ENCODE measurements around the gene SNORC.

SNORC gene

GRCh38 chr2:232871835-232872736, 2.0 kb downstream of the SNORC start:
- TF ChIP-seq CTCF (conservative IDR thresholded peaks at IDR 0.05; ENCODE audit: control insufficient read depth, insufficient read depth, low read depth, low read length): no peak
- no peak for DNase-seq (ENCODE audit: low read depth)
- no peak overlapping the region for H3K4me3 ChIP-seq (ENCODE audit: control insufficient read depth, low read depth, low read length)

GRCh38 chr2:232872826-232873225, 2.8 kb downstream of the SNORC start:
- no peak for DNase-seq (ENCODE audit: low read depth)
- H3K4me3 ChIP-seq (ENCODE audit: control insufficient read depth, low read depth, low read length): no peak overlapping the region
- no peak for TF ChIP-seq CTCF (conservative IDR thresholded peaks at IDR 0.05; ENCODE audit: control insufficient read depth, insufficient read depth, low read depth, low read length)

- TF ChIP-seq CTCF (conservative IDR thresholded peaks at IDR 0.05; ENCODE audit: control insufficient read depth, insufficient read depth, low read depth, low read length): no peak
- no peak for DNase-seq (ENCODE audit: low read depth)
- no peak overlapping the region for H3K4me3 ChIP-seq (ENCODE audit: control insufficient read depth, low read depth, low read length)
Measured at GRCh38 chr2:232873292-232873908, 3.3 kb downstream of the SNORC start.

- no peak for TF ChIP-seq CTCF (conservative IDR thresholded peaks at IDR 0.05; ENCODE audit: control insufficient read depth, insufficient read depth, low read depth, low read length)
- DNase-seq (ENCODE audit: low read depth): no peak
- H3K4me3 ChIP-seq (ENCODE audit: control insufficient read depth, low read depth, low read length): no peak overlapping the region
Measured at GRCh38 chr2:232873909-232874641, 4.0 kb downstream of the SNORC start.

GRCh38 chr2:232874677-232875223, 4.7 kb downstream of the SNORC start:
- no peak overlapping the region for H3K4me3 ChIP-seq (ENCODE audit: control insufficient read depth, low read depth, low read length)
- no peak for TF ChIP-seq CTCF (conservative IDR thresholded peaks at IDR 0.05; ENCODE audit: control insufficient read depth, insufficient read depth, low read depth, low read length)
- DNase-seq (ENCODE audit: low read depth): no peak
